Hematopoietic multipotent progenitor cell treated with erythropoietin and hydrocortisone succinate and interleukin-3 and kit ligand, for 4 days (in vitro differentiated cells): ENCODE data around the gene ARL5B.
A peak's percentile ranks its signal among the peaks of the same experiment; 100 is the strongest.

Experiments
- DNase-seq: peaks from one replicate; pipeline ENCODE4 v3.0.0-alpha.2; 2015

The ARL5B gene

DNA sequence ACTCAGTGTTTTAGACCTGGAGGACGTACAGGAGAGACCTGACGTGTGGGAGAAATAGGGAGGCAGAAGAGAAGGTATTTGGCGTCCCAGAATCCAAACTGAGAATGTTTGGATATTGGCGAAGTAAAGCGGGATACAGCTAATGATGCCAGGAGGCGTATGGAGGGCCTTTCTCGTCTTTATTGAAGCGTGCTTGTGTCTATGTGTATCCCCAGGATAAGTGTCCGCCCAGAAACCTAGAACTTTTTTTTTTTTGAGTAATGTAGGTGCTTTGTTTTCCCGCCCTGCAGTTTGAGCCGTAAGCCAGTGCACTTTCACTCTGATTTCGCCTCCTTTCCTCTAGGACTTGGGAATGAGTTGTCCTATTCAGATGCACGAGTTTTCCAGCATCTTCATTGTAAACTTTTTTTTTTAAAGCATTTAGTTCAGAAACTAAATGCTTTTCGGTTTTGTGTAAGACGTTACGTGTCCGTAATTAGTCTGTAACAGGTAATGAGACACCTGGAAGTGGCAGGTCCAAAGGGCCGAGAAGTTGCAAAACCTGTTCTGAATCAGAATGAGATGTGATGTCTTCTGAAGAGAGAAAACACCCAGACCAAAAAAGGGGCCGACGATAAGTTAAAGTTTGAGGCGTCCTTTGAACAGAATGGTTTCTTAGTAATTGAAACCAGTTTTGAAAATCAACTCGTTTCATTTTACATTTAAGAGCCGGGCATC, 746 bp downstream of the ARL5B start:
- DNase-seq = peak; percentile 61

GRCh38 chr10:18660816-18661431, 1.7 kb downstream of the ARL5B start:
- no peak for DNase-seq

GRCh38 chr10:18664841-18665478, 5.7 kb downstream of the ARL5B start:
- peak; percentile 67 for DNase-seq

GRCh38 chr10:18665815-18666558, 6.8 kb downstream of the ARL5B start:
- DNase-seq = no peak

DNA sequence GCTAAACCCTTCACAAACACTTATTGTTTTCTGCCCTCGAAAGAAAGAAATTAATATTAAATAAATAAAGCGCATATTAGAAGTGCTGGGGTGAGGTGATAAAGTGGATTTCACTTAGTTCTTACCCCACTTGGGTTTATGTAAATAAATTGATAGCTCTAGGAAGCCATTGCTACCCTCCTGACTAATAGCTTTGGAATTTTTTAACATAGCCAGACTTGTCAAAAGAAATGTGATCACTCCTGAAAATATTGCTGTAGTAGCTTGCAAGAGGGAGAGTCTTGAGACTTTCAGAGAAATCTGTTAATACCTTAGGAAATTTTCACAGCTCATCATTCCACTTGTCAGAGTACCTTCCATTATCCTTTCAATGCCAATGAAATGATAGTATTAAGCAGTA, 7.6 kb downstream of the ARL5B start:
- DNase-seq = no peak

GRCh38 chr10:18668026-18668425, 8.8 kb downstream of the ARL5B start:
- DNase-seq = no peak

GRCh38 chr10:18675086-18675801, 16.0 kb downstream of the ARL5B start:
- DNase-seq = no peak

GRCh38 chr10:18680754-18681153, 21.5 kb downstream of the ARL5B start:
- no peak for DNase-seq

GRCh38 chr10:18681366-18681765, 22.1 kb downstream of the ARL5B start:
- DNase-seq = no peak

GRCh38 chr10:18681971-18682411, 22.8 kb downstream of the ARL5B start:
- DNase-seq = no peak

GRCh38 chr10:18683427-18683826, 24.2 kb downstream of the ARL5B start:
- DNase-seq = no peak

- DNase-seq = peak; percentile 14
Measured at GRCh38 chr10:18684416-18684815, 25.2 kb downstream of the ARL5B start.

DNA sequence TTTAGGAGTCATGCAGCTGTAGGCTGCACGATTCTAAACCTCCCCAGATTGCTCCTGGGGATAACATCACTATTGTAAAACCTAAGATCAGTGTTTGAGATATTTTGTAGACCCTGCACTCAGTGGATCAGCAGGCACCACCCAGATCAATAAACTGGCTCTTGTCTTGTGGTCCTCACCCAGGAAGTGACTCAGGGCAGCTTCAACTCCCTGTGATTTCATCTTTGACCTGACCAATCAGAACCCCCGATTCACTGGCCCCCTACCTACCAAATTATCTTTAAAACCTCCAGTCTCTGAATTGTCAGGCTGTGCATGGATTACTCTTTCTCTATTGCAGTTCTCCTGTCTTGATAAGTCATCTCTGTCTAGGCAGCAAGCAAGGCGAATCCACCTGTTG, 25.7 kb downstream of the ARL5B start:
- no peak for DNase-seq

- DNase-seq = no peak
Measured at GRCh38 chr10:18685555-18685954, 26.3 kb downstream of the ARL5B start.

GRCh38 chr10:18687195-18687594, 28.0 kb downstream of the ARL5B start:
- no peak for DNase-seq

GRCh38 chr10:18687706-18688105, 28.5 kb downstream of the ARL5B start:
- no peak for DNase-seq

- peak; percentile 64 for DNase-seq
Measured at GRCh38 chr10:18689498-18689897, 30.3 kb downstream of the ARL5B start.

- DNase-seq = no peak
Measured at GRCh38 chr10:18690541-18690940, 31.3 kb downstream of the ARL5B start.

DNA sequence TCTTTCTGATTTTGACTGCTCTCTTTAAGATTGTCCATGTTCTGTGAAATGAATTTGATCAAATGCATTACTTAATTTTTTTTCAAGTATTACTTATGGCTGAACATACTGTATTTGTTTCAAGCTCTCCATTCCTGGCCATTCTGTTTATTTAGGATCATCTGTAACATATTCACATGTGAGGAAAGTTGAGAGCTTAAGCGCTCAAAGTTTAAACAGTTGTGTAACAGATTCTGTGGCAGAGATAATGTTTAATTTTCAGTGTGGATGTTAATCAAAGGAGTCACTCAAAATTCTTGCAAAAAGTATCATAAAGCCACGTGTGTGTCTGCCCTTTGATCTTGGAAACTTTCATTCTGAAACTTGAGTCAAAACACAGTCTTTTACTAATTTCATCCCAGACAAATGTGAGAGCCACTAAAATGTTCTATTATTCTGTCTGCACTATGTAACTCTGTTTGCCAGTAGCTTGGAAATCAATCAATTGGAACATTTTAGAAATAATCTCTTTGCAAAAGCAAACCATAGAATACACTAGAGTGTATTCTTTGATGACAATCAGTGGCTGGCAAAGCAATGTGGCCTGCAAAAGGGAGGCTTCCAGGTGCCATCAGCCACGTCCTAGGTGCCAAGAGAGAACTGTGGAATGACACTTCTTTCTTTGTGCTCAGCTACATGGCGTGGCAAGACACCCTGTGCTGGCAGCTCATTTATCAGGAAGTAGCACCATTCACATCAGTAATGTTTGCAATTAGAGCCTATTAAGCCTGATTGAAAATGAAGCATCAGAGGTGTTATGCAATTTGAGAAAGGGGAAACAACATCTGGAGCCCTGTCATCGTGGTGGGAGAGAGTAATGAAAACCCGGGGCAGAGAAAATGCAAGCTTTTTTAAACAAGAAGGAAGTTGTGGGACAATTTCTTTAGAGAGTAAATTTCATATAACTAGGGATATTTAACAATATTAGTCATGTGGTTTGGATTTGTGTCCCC, 40.9 kb downstream of the ARL5B start:
- DNase-seq = peak; percentile 66

- no peak for DNase-seq
Measured at GRCh38 chr10:18703521-18703920, 44.3 kb downstream of the ARL5B start.

DNA sequence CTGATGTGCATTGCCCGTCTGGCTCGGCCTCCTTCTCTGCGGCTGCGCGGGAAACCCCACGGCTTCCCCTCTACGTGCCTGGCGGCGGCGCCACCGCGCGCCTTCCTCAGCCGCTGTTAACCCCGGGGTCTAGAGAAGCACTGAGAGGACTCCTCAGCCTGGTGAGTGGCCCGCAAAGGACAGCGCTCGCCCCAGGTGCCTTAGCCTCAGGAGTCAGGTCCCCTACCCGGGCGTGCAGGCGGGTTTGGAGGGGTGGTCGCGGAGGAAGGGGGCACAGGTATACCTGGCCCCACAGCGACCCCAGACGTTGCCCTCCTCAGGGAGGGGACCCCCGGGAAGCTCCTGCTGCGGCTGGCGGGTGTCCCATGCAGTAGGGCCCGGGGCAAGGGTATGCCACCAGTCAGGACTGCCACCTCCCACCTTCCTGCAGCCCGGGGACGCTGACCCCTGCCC, 51.0 kb downstream of the ARL5B start:
- no peak for DNase-seq
